NCI-H774 (cell line): ENCODE data around the gene SNRPA1.
"Not testable (repeated sequence)": the region's sequence is repeated elsewhere in the genome, so short reads cannot be mapped to it uniquely, and the experiment has no call there.

Experiments
- DNase-seq: peaks from one replicate; lab custom pipeline; 2025; lab: John Stamatoyannopoulos, UW

Gene SNRPA1

GRCh38 chr15:101295607-101296161, 636 bp upstream of the SNRPA1 start:
- DNase-seq, result no peak

- DNase-seq, result no peak
These were observed 1.9 kb downstream of the SNRPA1 start for GRCh38 chr15:101293122-101293521.

GRCh38 chr15:101288905-101289513, 6.0 kb downstream of the SNRPA1 start:
- no peak for DNase-seq

GRCh38 chr15:101287342-101287741, 7.7 kb downstream of the SNRPA1 start:
- not testable (repeated sequence) for DNase-seq

GRCh38 chr15:101286471-101287114, 8.5 kb downstream of the SNRPA1 start:
- DNase-seq, result no peak

GRCh38 chr15:101283931-101284330, 11.1 kb downstream of the SNRPA1 start:
- no peak for DNase-seq

- DNase-seq, result no peak
These were observed 15.0 kb downstream of the SNRPA1 start for GRCh38 chr15:101280007-101280406.

- no peak for DNase-seq
These were observed 17.0 kb downstream of the SNRPA1 start for GRCh38 chr15:101277943-101278564.

GRCh38 chr15:101277038-101277822, 17.8 kb downstream of the SNRPA1 start, which contains the start of gene SELENOS:
SELENOS (minus strand) TSS chr15:101277485; CDS start chr15:101277417, 68 bp downstream.
- DNase-seq, result peak; percentile 85

GRCh38 chr15:101276501-101277037, 18.5 kb downstream of the SNRPA1 start:
- DNase-seq, result no peak

GRCh38 chr15:101275018-101275417, 20.0 kb downstream of the SNRPA1 start:
- DNase-seq, result no peak

GRCh38 chr15:101273534-101273933, 21.5 kb downstream of the SNRPA1 start:
- DNase-seq, result no peak

- no peak for DNase-seq
These were observed 22.5 kb downstream of the SNRPA1 start for GRCh38 chr15:101272584-101272983.

- DNase-seq, result no peak
These were observed 25.4 kb downstream of the SNRPA1 start for GRCh38 chr15:101269479-101270223.

- no peak for DNase-seq
These were observed 27.5 kb downstream of the SNRPA1 start for GRCh38 chr15:101267320-101268104.

GRCh38 chr15:101266787-101267186, 28.3 kb downstream of the SNRPA1 start:
- DNase-seq, result no peak

- no peak for DNase-seq
These were observed 29.0 kb downstream of the SNRPA1 start for GRCh38 chr15:101266034-101266433.

- DNase-seq, result no peak
These were observed 30.0 kb downstream of the SNRPA1 start for GRCh38 chr15:101264911-101265641.

- DNase-seq, result no peak
These were observed 31.0 kb downstream of the SNRPA1 start for GRCh38 chr15:101264011-101264410.

- no peak for DNase-seq
These were observed 32.5 kb downstream of the SNRPA1 start for GRCh38 chr15:101262551-101262950.
